Fibroblast of mammary gland (primary cell): Measurements from ENCODE around the gene HERPUD1.
"Not testable (repeated sequence)": the region's sequence is repeated elsewhere in the genome, so short reads cannot be mapped to it uniquely, and the experiment has no call there.

Source experiments
- DNase-seq: peaks from one replicate; pipeline ENCODE4 v3.0.0-alpha.2; 2010; ENCODE audit warnings: low read depth
- H3K4me3 ChIP-seq: 2 replicates; pipeline ENCODE4 v1.5.1; 2011; ENCODE audit warnings: low read depth, mild to moderate bottlenecking, low read length, moderate library complexity; ENCODE audit not compliant: control insufficient read depth
- CTCF ChIP-seq: conservative IDR thresholded peaks from 2 replicates; pipeline ENCODE4 v1.5.1; 2011; ENCODE audit warnings: low read depth, low read length, inconsistent platforms; ENCODE audit not compliant: control insufficient read depth, insufficient read depth

The HERPUD1 gene

DNA sequence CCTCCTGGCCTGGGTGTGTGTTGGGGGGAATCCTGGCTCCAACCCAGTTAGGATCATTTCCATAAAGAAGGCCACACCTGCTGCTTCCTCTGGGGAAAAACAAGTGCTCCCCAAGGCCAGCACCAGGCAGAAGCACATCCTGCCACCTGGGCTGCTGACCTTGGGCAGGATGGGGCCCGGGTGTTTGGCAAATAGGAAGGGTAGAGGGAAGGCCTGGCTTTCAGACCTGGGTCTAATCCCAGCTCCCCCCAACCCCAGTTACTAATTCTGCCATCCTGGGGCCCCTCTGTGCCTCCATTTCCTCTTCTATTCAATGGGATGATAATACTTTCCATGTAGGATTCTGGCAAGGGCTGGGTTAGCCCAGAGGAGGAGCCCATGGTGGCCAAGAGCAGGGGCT, 54.4 kb downstream of the HERPUD1 start:
- no peak overlapping the region for H3K4me3 ChIP-seq
- no peak for DNase-seq
- TF ChIP-seq CTCF, result no peak

GRCh38 chr16:56986908-56987307, 55.0 kb downstream of the HERPUD1 start:
- DNase-seq, H3K4me3 ChIP-seq: not testable (repeated sequence)

- TF ChIP-seq CTCF, result no peak
- no peak for DNase-seq
- no peak overlapping the region for H3K4me3 ChIP-seq
Observed at GRCh38 chr16:56987692-56988091, 55.8 kb downstream of the HERPUD1 start.

DNA sequence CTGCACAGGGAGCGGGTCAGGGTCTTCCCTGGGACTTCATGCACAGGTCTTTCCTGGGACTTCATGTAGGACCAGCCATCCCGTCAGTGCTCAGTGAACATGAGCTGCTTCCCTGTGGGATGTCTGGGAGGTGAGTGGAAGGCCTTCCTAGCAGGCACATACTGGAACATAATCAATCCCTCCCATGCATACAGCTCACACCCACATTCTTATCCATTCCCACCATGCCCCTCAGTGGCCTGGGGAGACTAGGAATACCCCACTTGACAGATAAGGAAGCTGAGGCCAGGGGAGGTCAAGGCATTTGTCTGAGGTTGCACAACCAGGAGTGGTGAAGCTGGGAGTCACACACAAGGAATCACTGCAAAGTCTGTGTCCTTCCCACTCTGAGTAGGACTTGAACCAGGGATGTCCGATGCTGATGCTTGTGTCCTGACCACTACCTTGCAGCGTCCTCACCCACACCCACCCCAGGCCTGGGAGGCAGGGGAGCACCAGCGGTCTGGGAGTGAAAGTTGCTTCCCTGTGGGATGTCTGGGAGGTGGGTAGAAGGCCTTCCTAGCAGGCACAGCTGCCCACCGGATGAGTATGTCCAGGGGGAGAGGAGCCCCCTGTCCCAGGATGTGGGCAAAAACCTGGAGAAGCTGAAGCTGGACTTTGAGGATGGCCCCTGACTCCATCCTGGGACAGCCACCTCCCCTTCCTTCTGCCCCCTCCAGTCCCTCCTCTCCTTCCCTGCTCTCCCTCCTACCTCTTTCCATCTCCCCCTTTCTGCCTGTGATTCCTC, 56.4 kb downstream of the HERPUD1 start:
- DNase-seq, result peak; percentile 21
- H3K4me3 ChIP-seq, result peak overlapping the region; percentile 68
- no peak for TF ChIP-seq CTCF

- DNase-seq, result peak; percentile 72
- TF ChIP-seq CTCF, result no peak
- peak within 1 kb of the TSS; percentile 68 for H3K4me3 ChIP-seq
Observed at GRCh38 chr16:56988948-56989945, 57.3 kb downstream of the HERPUD1 start, which contains the start of gene NLRC5. NLRC5 (plus strand) TSS chr16:56989557; CDS start chr16:57020713, 31,156 bp downstream.

DNA sequence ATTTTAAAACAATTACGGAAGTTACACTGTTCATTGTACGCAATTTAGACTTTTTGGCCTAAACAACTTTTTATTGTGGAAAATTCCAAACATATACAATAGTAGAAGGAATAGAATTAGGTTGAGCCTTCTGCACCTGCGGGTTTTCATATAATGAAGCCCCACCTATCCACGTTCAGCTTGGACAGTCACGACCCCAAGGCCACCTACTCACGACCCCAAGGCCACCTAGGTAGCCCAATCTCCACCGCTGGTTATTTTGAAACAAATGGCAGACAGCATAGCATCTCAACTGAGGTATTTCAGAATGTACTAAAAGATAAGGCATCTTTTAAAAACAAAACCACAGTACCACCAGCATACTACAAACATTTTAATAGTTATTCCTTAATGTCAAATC, 58.0 kb downstream of the HERPUD1 start:
- no peak for TF ChIP-seq CTCF

More for the DNA sequence above, 58.0 kb downstream of the HERPUD1 start:
- peak overlapping the region; percentile 68 for H3K4me3 ChIP-seq
- DNase-seq, result no peak
